ENCODE data around the gene CNTNAP5.

The CNTNAP5 gene

GRCh38 chr2:124883595-124883994, 858.5 kb downstream of the CNTNAP5 start:
- Histone ChIP-seq H3K4me1 (ENCODE audit: control insufficient read depth, insufficient read depth, low read length) (no peaks in the 10 kb centered on the region), H3K9ac (ENCODE audit: low read depth, low read length) (no peak overlapping the region), H3K36me3 (ENCODE audit: insufficient read depth, low read length) (no peaks in the 10 kb centered on the region), H3K4me3 (ENCODE audit: low read length) (no peak overlapping the region), H3K4me2 (ENCODE audit: low read length) (no peak overlapping the region), H3K9me3 (replicated peaks; ENCODE audit: low read length) (peaks cover 17% of the 10 kb centered on the region), H3K27me3 (ENCODE audit: control insufficient read depth, insufficient read depth, low read length) (no peaks in the 10 kb centered on the region)

GRCh38 chr2:124884315-124884714, 859.2 kb downstream of the CNTNAP5 start:
- Histone ChIP-seq H3K9me3 (replicated peaks; ENCODE audit: low read length) (peaks cover 14% of the 10 kb centered on the region), H3K27me3 (ENCODE audit: control insufficient read depth, insufficient read depth, low read length) (no peaks in the 10 kb centered on the region), H3K4me3 (ENCODE audit: low read length) (no peak overlapping the region), H3K9ac (ENCODE audit: low read depth, low read length) (no peak overlapping the region), H3K36me3 (ENCODE audit: insufficient read depth, low read length) (no peaks in the 10 kb centered on the region), H3K4me2 (ENCODE audit: low read length) (no peak overlapping the region), H3K4me1 (ENCODE audit: control insufficient read depth, insufficient read depth, low read length) (no peaks in the 10 kb centered on the region)

- Histone ChIP-seq H3K9ac (ENCODE audit: low read depth, low read length) (no peak overlapping the region), H3K4me3 (ENCODE audit: low read length) (no peak overlapping the region), H3K9me3 (replicated peaks; ENCODE audit: low read length) (peaks cover 18% of the 10 kb centered on the region), H3K27me3 (ENCODE audit: control insufficient read depth, insufficient read depth, low read length) (no peaks in the 10 kb centered on the region), H3K36me3 (ENCODE audit: insufficient read depth, low read length) (no peaks in the 10 kb centered on the region), H3K4me2 (ENCODE audit: low read length) (no peak overlapping the region), H3K4me1 (ENCODE audit: control insufficient read depth, insufficient read depth, low read length) (no peaks in the 10 kb centered on the region)
Measured at GRCh38 chr2:124886216-124886615, 861.1 kb downstream of the CNTNAP5 start.

- H3K4me1 ChIP-seq (ENCODE audit: control insufficient read depth, insufficient read depth, low read length), result no peaks in the 10 kb centered on the region
Measured at GRCh38 chr2:124887466-124887865, 862.4 kb downstream of the CNTNAP5 start.

GRCh38 chr2:124888431-124888830, 863.3 kb downstream of the CNTNAP5 start:
- H3K27me3 ChIP-seq (ENCODE audit: control insufficient read depth, insufficient read depth, low read length), result no peaks in the 10 kb centered on the region
- H3K36me3 ChIP-seq (ENCODE audit: insufficient read depth, low read length), result no peaks in the 10 kb centered on the region

More at GRCh38 chr2:124887466-124887865, 862.4 kb downstream of the CNTNAP5 start:
- H3K4me3 ChIP-seq (ENCODE audit: low read length), result no peak overlapping the region
- no peaks in the 10 kb centered on the region for H3K27me3 ChIP-seq (ENCODE audit: control insufficient read depth, insufficient read depth, low read length)
- peaks cover 16% of the 10 kb centered on the region for H3K9me3 ChIP-seq (replicated peaks; ENCODE audit: low read length)
- no peak overlapping the region for H3K4me2 ChIP-seq (ENCODE audit: low read length)
- H3K9ac ChIP-seq (ENCODE audit: low read depth, low read length), result no peak overlapping the region
- no peaks in the 10 kb centered on the region for H3K36me3 ChIP-seq (ENCODE audit: insufficient read depth, low read length)

GRCh38 chr2:124894199-124894598, 869.1 kb downstream of the CNTNAP5 start:
- no peaks in the 10 kb centered on the region for H3K27me3 ChIP-seq (ENCODE audit: control insufficient read depth, insufficient read depth, low read length)
- no peaks in the 10 kb centered on the region for H3K36me3 ChIP-seq (ENCODE audit: insufficient read depth, low read length)
- peaks cover 15% of the 10 kb centered on the region for H3K9me3 ChIP-seq (replicated peaks; ENCODE audit: low read length)
- H3K9ac ChIP-seq (ENCODE audit: low read depth, low read length), result no peak overlapping the region
- no peaks in the 10 kb centered on the region for H3K4me1 ChIP-seq (ENCODE audit: control insufficient read depth, insufficient read depth, low read length)
- H3K4me3 ChIP-seq (ENCODE audit: low read length), result no peak overlapping the region
- H3K4me2 ChIP-seq (ENCODE audit: low read length), result no peak overlapping the region

More at GRCh38 chr2:124888431-124888830, 863.3 kb downstream of the CNTNAP5 start:
- H3K4me2 ChIP-seq (ENCODE audit: low read length), result no peak overlapping the region
- no peak overlapping the region for H3K4me3 ChIP-seq (ENCODE audit: low read length)
- H3K9me3 ChIP-seq (replicated peaks; ENCODE audit: low read length), result peaks cover 19% of the 10 kb centered on the region
- H3K4me1 ChIP-seq (ENCODE audit: control insufficient read depth, insufficient read depth, low read length), result no peaks in the 10 kb centered on the region
- H3K9ac ChIP-seq (ENCODE audit: low read depth, low read length), result no peak overlapping the region

- H3K36me3 ChIP-seq (ENCODE audit: insufficient read depth, low read length), result no peaks in the 10 kb centered on the region
- no peaks in the 10 kb centered on the region for H3K27me3 ChIP-seq (ENCODE audit: control insufficient read depth, insufficient read depth, low read length)
- H3K9me3 ChIP-seq (replicated peaks; ENCODE audit: low read length), result peaks cover 11% of the 10 kb centered on the region
- H3K9ac ChIP-seq (ENCODE audit: low read depth, low read length), result no peak overlapping the region
- no peak overlapping the region for H3K4me3 ChIP-seq (ENCODE audit: low read length)
- H3K4me1 ChIP-seq (ENCODE audit: control insufficient read depth, insufficient read depth, low read length), result no peaks in the 10 kb centered on the region
- H3K4me2 ChIP-seq (ENCODE audit: low read length), result no peak overlapping the region
Measured at GRCh38 chr2:124898827-124899226, 873.7 kb downstream of the CNTNAP5 start.

GRCh38 chr2:124908411-124908810, 883.3 kb downstream of the CNTNAP5 start:
- Histone ChIP-seq H3K4me2 (ENCODE audit: low read length) (no peak overlapping the region), H3K9me3 (replicated peaks; ENCODE audit: low read length) (peaks cover 2% of the 10 kb centered on the region), H3K27me3 (ENCODE audit: control insufficient read depth, insufficient read depth, low read length) (no peaks in the 10 kb centered on the region), H3K36me3 (ENCODE audit: insufficient read depth, low read length) (no peaks in the 10 kb centered on the region), H3K4me1 (ENCODE audit: control insufficient read depth, insufficient read depth, low read length) (no peaks in the 10 kb centered on the region), H3K4me3 (ENCODE audit: low read length) (no peak overlapping the region), H3K9ac (ENCODE audit: low read depth, low read length) (no peak overlapping the region)

GRCh38 chr2:124911560-124911959, 886.5 kb downstream of the CNTNAP5 start:
- Histone ChIP-seq H3K9ac (ENCODE audit: low read depth, low read length) (no peak overlapping the region), H3K27me3 (ENCODE audit: control insufficient read depth, insufficient read depth, low read length) (no peaks in the 10 kb centered on the region), H3K4me1 (ENCODE audit: control insufficient read depth, insufficient read depth, low read length) (no peaks in the 10 kb centered on the region), H3K36me3 (ENCODE audit: insufficient read depth, low read length) (no peaks in the 10 kb centered on the region), H3K9me3 (replicated peaks; ENCODE audit: low read length) (peaks cover 12% of the 10 kb centered on the region), H3K4me3 (ENCODE audit: low read length) (no peak overlapping the region), H3K4me2 (ENCODE audit: low read length) (no peak overlapping the region)

GRCh38 chr2:124913868-124914267, 888.8 kb downstream of the CNTNAP5 start:
- H3K9me3 ChIP-seq (replicated peaks; ENCODE audit: low read length), result peaks cover 17% of the 10 kb centered on the region
- H3K4me1 ChIP-seq (ENCODE audit: control insufficient read depth, insufficient read depth, low read length), result no peaks in the 10 kb centered on the region
- no peaks in the 10 kb centered on the region for H3K36me3 ChIP-seq (ENCODE audit: insufficient read depth, low read length)
- H3K4me3 ChIP-seq (ENCODE audit: low read length), result no peak overlapping the region
- no peak overlapping the region for H3K4me2 ChIP-seq (ENCODE audit: low read length)
- no peak overlapping the region for H3K9ac ChIP-seq (ENCODE audit: low read depth, low read length)
- no peaks in the 10 kb centered on the region for H3K27me3 ChIP-seq (ENCODE audit: control insufficient read depth, insufficient read depth, low read length)

- no peaks in the 10 kb centered on the region for H3K27me3 ChIP-seq (ENCODE audit: control insufficient read depth, insufficient read depth, low read length)
- H3K9ac ChIP-seq (ENCODE audit: low read depth, low read length), result no peak overlapping the region
- H3K9me3 ChIP-seq (replicated peaks; ENCODE audit: low read length), result peaks cover 26% of the 10 kb centered on the region
- H3K4me3 ChIP-seq (ENCODE audit: low read length), result no peak overlapping the region
- no peaks in the 10 kb centered on the region for H3K4me1 ChIP-seq (ENCODE audit: control insufficient read depth, insufficient read depth, low read length)
- H3K36me3 ChIP-seq (ENCODE audit: insufficient read depth, low read length), result no peaks in the 10 kb centered on the region
- no peak overlapping the region for H3K4me2 ChIP-seq (ENCODE audit: low read length)
Measured at GRCh38 chr2:124915567-124915966, 890.5 kb downstream of the CNTNAP5 start.

GRCh38 chr2:124919296-124919695, 894.2 kb downstream of the CNTNAP5 start:
- Histone ChIP-seq H3K36me3 (ENCODE audit: insufficient read depth, low read length) (no peaks in the 10 kb centered on the region), H3K9me3 (replicated peaks; ENCODE audit: low read length) (peaks cover 31% of the 10 kb centered on the region), H3K9ac (ENCODE audit: low read depth, low read length) (no peak overlapping the region), H3K4me1 (ENCODE audit: control insufficient read depth, insufficient read depth, low read length) (no peaks in the 10 kb centered on the region), H3K4me2 (ENCODE audit: low read length) (no peak overlapping the region), H3K27me3 (ENCODE audit: control insufficient read depth, insufficient read depth, low read length) (no peaks in the 10 kb centered on the region), H3K4me3 (ENCODE audit: low read length) (no peak overlapping the region)
